ENCODE measurements around the gene TEAD4. TPM values are rescaled to one million over a fixed set of nuclear protein-coding genes. Genes with fewer than 3 reads are reported as not detected.

Gene TEAD4
- total RNA-seq, 4 donors from 2014 or later = 4.7 to 26.7 (median 25.0) TPM

- H3K27ac ChIP-seq = no peak overlapping the region
- peaks cover 6% of the 10 kb centered on the region for H3K27me3 ChIP-seq
- WGBS, 2 donors (ENCODE audit: low coverage in 1 of 2) = 91 to 96% methylated on average over 8 of the region's 15 CpGs
- ATAC-seq = no peak
- peaks cover 0 to 33% of the 10 kb centered on the region in 2 donors for H3K36me3 ChIP-seq
- TF ChIP-seq POLR2AphosphoS5 (IDR thresholded peaks at IDR 0.05) (no peak), EP300 (IDR thresholded peaks at IDR 0.05) (no peak), POLR2A (IDR thresholded peaks at IDR 0.05) (no peak)
- TF ChIP-seq, protein P1, sequence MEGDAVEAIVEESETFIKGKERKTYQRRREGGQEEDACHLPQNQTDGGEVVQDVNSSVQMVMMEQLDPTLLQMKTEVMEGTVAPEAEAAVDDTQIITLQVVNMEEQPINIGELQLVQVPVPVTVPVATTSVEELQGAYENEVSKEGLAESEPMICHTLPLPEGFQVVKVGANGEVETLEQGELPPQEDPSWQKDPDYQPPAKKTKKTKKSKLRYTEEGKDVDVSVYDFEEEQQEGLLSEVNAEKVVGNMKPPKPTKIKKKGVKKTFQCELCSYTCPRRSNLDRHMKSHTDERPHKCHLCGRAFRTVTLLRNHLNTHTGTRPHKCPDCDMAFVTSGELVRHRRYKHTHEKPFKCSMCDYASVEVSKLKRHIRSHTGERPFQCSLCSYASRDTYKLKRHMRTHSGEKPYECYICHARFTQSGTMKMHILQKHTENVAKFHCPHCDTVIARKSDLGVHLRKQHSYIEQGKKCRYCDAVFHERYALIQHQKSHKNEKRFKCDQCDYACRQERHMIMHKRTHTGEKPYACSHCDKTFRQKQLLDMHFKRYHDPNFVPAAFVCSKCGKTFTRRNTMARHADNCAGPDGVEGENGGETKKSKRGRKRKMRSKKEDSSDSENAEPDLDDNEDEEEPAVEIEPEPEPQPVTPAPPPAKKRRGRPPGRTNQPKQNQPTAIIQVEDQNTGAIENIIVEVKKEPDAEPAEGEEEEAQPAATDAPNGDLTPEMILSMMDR (IDR thresholded peaks at IDR 0.05) = no peak
- H3K9me3 ChIP-seq = no peaks in the 10 kb centered on the region
- no peaks in the 10 kb centered on the region for H3K4me1 ChIP-seq
- H3K4me3 ChIP-seq = no peak overlapping the region
Measured at GRCh38 chr12:3040026-3040656, 80.9 kb downstream of the TEAD4 start.

DNA sequence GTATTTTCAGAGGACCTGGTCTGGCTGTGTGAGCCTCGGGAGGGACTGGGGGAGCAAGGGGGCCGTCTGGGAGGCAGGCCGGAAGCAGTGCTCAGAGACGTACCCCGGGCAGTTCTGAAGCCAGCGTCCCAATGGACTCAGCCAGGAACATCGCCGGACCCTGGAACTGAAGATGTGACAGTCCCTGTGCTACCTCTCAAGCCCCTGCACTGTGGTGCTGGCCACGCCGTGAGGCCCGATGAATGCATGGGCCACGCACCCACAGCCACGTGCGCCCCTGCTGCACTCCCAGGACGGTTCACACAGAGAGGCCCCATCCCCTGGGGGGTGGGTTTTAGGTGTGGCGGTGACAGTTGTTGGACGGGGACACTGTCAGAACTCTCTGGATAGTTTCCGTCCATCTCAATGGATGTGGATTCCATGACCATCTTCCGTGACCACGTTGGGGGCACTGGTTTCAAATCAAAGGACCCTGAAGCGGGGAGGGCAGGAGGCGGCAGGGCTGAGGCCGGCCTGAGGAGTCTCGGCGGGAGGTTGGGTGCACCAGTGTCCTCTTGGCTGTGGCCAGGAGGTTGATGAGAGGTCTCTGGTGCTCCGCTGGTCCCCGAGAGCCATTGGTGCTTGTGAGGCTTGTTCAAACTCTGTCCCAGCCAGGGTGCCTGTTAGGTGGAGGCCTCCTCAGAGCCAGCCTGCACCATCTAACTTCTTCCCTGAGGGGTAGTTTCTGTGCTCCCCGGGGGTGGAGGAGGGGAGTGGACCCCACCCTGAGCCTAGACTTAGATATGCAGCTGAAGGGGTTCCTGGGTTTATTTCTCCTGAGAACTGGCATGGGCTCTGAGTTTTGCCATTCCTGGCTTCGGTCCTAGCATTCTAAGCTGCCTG is 81.7 kb downstream of the TEAD4 start:
- no peak overlapping the region for H3K27ac ChIP-seq
- H3K4me1 ChIP-seq = no peaks in the 10 kb centered on the region
- WGBS, 2 donors (ENCODE audit: low coverage in 1 of 2) = 60 to 80% methylated on average over 1 to 2 of the region's 29 CpGs
- no peak overlapping the region for H3K4me3 ChIP-seq
- no peak for TF ChIP-seq POLR2AphosphoS5 (IDR thresholded peaks at IDR 0.05)
- TF ChIP-seq POLR2A (IDR thresholded peaks at IDR 0.05) = no peak
- TF ChIP-seq, protein P1 (IDR thresholded peaks at IDR 0.05) = no peak
- no peak for TF ChIP-seq EP300 (IDR thresholded peaks at IDR 0.05)
- ATAC-seq = no peak
- peaks cover 0 to 33% of the 10 kb centered on the region in 2 donors for H3K36me3 ChIP-seq
- no peaks in the 10 kb centered on the region for H3K9me3 ChIP-seq
- H3K27me3 ChIP-seq = peaks cover 6% of the 10 kb centered on the region

DNA sequence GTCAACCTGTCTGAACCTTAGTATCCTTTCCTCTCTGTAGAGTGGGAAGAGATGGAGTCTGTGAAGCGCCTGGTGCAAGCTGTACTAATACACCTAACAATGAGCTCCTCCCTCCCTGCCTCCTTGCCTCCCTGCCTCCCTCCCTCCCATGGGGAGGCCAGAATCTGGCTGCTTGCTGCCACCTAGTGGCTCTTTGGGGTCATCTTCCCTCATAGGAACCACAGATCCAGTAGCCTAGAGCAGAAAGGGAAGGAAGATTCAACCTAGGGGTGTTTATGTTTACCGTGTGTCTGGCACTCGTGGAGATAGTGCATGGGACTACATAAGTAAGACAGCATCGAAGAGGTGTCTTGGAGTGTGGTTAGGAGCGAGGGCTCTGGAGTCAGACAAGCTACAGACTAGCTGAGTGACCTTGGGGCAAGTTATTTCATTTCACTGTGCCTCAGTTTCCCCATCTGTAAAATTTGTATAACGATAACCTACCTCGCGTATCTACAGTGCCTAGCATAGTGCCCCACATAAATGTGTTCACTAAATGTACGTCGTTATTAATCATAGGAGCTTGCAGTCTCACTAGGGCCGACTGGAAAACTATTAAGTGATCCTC is 82.5 kb downstream of the TEAD4 start:
- WGBS, 2 donors (ENCODE audit: low coverage in 1 of 2) = 74 to 75% methylated on average over 8 of the region's 11 CpGs
- H3K9me3 ChIP-seq = no peaks in the 10 kb centered on the region
- TF ChIP-seq, protein P1 (IDR thresholded peaks at IDR 0.05) = peak in 3 of 4 experiments; percentile 27 to 70 (median 61)
- no peak for TF ChIP-seq POLR2A (IDR thresholded peaks at IDR 0.05)
- no peak overlapping the region for H3K4me3 ChIP-seq
- peak; percentile 71 for ATAC-seq
- no peaks in the 10 kb centered on the region for H3K4me1 ChIP-seq
- no peak overlapping the region for H3K27ac ChIP-seq
- peaks cover 0 to 33% of the 10 kb centered on the region in 2 donors for H3K36me3 ChIP-seq
- H3K27me3 ChIP-seq = peaks cover 6% of the 10 kb centered on the region

- peaks cover 0 to 33% of the 10 kb centered on the region in 2 donors for H3K36me3 ChIP-seq
- no peak for TF ChIP-seq POLR2A (IDR thresholded peaks at IDR 0.05)
- TF ChIP-seq, protein P1 (IDR thresholded peaks at IDR 0.05) = no peak
- no peak for TF ChIP-seq POLR2AphosphoS5 (IDR thresholded peaks at IDR 0.05)
- no peak for TF ChIP-seq EP300 (IDR thresholded peaks at IDR 0.05)
- no CpG with 5 or more reads among the region's 8 CpGs for WGBS, 2 donors (ENCODE audit: low coverage in 1 of 2)
- no peak overlapping the region for H3K4me3 ChIP-seq
- no peak overlapping the region for H3K27ac ChIP-seq
- no peaks in the 10 kb centered on the region for H3K9me3 ChIP-seq
- no peak for ATAC-seq
- H3K4me1 ChIP-seq = no peaks in the 10 kb centered on the region
- H3K27me3 ChIP-seq = peaks cover 6% of the 10 kb centered on the region
Measured at GRCh38 chr12:3042394-3042793, 83.2 kb downstream of the TEAD4 start.
